K562 (cell line): ENCODE data around the gene PROK2. TPM values are rescaled to one million over a fixed set of nuclear protein-coding genes. Genes with fewer than 3 reads are reported as not detected.

ENCODE experiments used
- ATAC-seq: fragments of 200-7000 bp; cut with Tn5 transposase; 3 replicates; pipeline ENCODE4 v1.9.1; 2020; ENCODE audit warnings: moderate library complexity
- BruUV-seq: library from RNA; stranded (reverse); fragments of 400-500 nt; replicated peaks from 2 replicates; lab custom pipeline; 2021; lab: Mats Ljungman, UMichigan
- CTCF ChIA-PET: fragments of 300-600 bp; formaldehyde crosslinking; extraction: SDS; loops from one replicate; lab custom pipeline; 2021; ENCODE audit warnings: low intra/inter-chr PET ratio; lab: Yijun Ruan, JAX
- POLR2A ChIA-PET: fragments of 300-600, 350-650 bp; sonication (Branson Sonifier 250); formaldehyde crosslinking; extraction: SDS; loops from one replicate; lab custom pipeline; 2021; ENCODE audit warnings: antibody characterized with exemption, inconsistent platforms; lab: Yijun Ruan, JAX
- DNase-seq, 4 experiments: peaks; one replicate each; pipeline versions ENCODE4 v3.0.0 to v3.0.0-alpha.2; 2011 to 2018; ENCODE audit warnings: low spot score in 3 of 4, mixed read lengths in 3 of 4; ENCODE audit errors: extremely low read depth in 1 of 4
- FAIRE-seq: peaks from 2 replicates; lab custom pipeline; 2011; peaks lifted over from hg19 to GRCh38; lab: Jason Lieb, UNC
- H2AFZ ChIP-seq: 2 replicates; pipeline ENCODE4 v1.6.0; 2011; ENCODE audit warnings: low read depth, low read length, control low read depth, inconsistent platforms
- H3K27ac ChIP-seq: fragments of 200-600 bp; 3 replicates; pipeline ENCODE4 v1.8.0; 2011; ENCODE audit warnings: low read depth, mild to moderate bottlenecking, control low read depth, inconsistent platforms, low read length, moderate library complexity, mixed read lengths; ENCODE audit errors: extremely low read depth
- H3K27me3 ChIP-seq, 2 experiments: fragments of 300-600 bp in 1 of 2; 2 replicates in 1 of 2; 3 replicates in 1 of 2; pipeline versions ENCODE4 v1.6.0 to v1.8.0; 2011; ENCODE audit warnings: inconsistent platforms in 2 of 2, low read length in 2 of 2, mild to moderate bottlenecking in 1 of 2, mixed read lengths in 1 of 2, moderate library complexity in 1 of 2; ENCODE audit not compliant: control insufficient read depth in 2 of 2, insufficient read depth in 2 of 2
- H3K36me3 ChIP-seq: fragments of 300-600 bp; 3 replicates; pipeline ENCODE4 v1.8.0; 2011; ENCODE audit warnings: mild to moderate bottlenecking, low read length, inconsistent platforms; ENCODE audit not compliant: control insufficient read depth, insufficient read depth
- H3K4me1 ChIP-seq, 2 experiments: fragments of 200-600 bp in 1 of 2; replicated peaks in 1 of 2; 2 replicates in 1 of 2; 3 replicates in 1 of 2; pipeline versions ENCODE4 v1.5.1 to v1.8.0; 2011; ENCODE audit warnings: inconsistent platforms in 2 of 2, low read length in 2 of 2, mild to moderate bottlenecking in 1 of 2, mixed read lengths in 1 of 2, moderate library complexity in 1 of 2; ENCODE audit not compliant: control insufficient read depth in 2 of 2, insufficient read depth in 2 of 2
- H3K4me2 ChIP-seq: 2 replicates; pipeline ENCODE4 v1.6.1; 2011; ENCODE audit warnings: low read length, control low read depth, inconsistent platforms, mixed read lengths; ENCODE audit not compliant: insufficient read depth
- H3K4me3 ChIP-seq: fragments of 200-600 bp; sonication (generic), shearing (Covaris generic); 2 replicates; pipeline ENCODE4 v1.5.1; 2016; ENCODE audit warnings: control low read depth, inconsistent platforms
- H3K79me2 ChIP-seq: fragments of 200-600 bp; 3 replicates; pipeline ENCODE4 v1.8.0; 2011; ENCODE audit warnings: low read length, inconsistent platforms; ENCODE audit not compliant: control insufficient read depth, insufficient read depth
- H3K9ac ChIP-seq, 2 experiments: 2 replicates each; pipeline versions ENCODE4 v1.6.0 to v1.6.1; 2011; ENCODE audit warnings: low read depth in 2 of 2, low read length in 2 of 2, control low read depth in 1 of 2, inconsistent platforms in 1 of 2, mild to moderate bottlenecking in 1 of 2, mixed read lengths in 1 of 2; ENCODE audit not compliant: insufficient read depth in 1 of 2
- H3K9me1 ChIP-seq: one replicate; pipeline ENCODE4 v1.6.0; 2011; ENCODE audit warnings: inconsistent platforms, mild to moderate bottlenecking, low read length, moderate library complexity; ENCODE audit not compliant: control insufficient read depth, insufficient read depth
- H3K9me3 ChIP-seq: replicated peaks from 2 replicates; pipeline ENCODE4 v1.5.1; 2011; ENCODE audit warnings: low read depth, low read length, inconsistent platforms; ENCODE audit not compliant: control insufficient read depth, insufficient read depth
- H4K20me1 ChIP-seq: replicated peaks from 2 replicates; pipeline ENCODE4 v1.6.1; 2011; ENCODE audit warnings: low read length, inconsistent platforms, mixed read lengths; ENCODE audit not compliant: control insufficient read depth, insufficient read depth
- AFF4 ChIP-seq: sonication (generic); formaldehyde crosslinking; IDR thresholded peaks from 2 replicates; pipeline ENCODE4 v1.8.0; 2023; ENCODE audit warnings: mild to moderate bottlenecking, missing genetic modification reagents
- RBM17 ChIP-seq: fragments of 200-400 bp; formaldehyde crosslinking; IDR thresholded peaks from 2 replicates; pipeline ENCODE4 v1.6.1; 2017; ENCODE audit warnings: low read depth, mild to moderate bottlenecking, low read length, borderline replicate concordance
- RFX1 ChIP-seq: fragments of 450-650 bp; IDR thresholded peaks from 2 replicates; pipeline ENCODE4 v1.6.1; 2016; ENCODE audit warnings: mild to moderate bottlenecking, moderate library complexity
- WGBS: fragments of 100-300 bp; shearing (Covaris generic); methylation state at CpG from one replicate; pipeline ENCODE4 v1.1.6; 2016; ENCODE audit warnings: low coverage, mixed read lengths; ENCODE audit not compliant: insufficient coverage; ENCODE audit errors: missing lambda C conversion rate; 5-methylcytosine and 5-hydroxymethylcytosine counted together
- in situ Hi-C: fragments of 300-500 bp; cut with MboI; formaldehyde crosslinking; loops from 4 replicates; pipeline ENCODE4 v1.15.0; 2018; ENCODE audit warnings: inconsistent platforms, mixed read lengths
- intact Hi-C: fragments of 100-400 bp; cut with micrococcal nuclease; formaldehyde crosslinking; loops from 2 replicates; pipeline ENCODE4 v1.14.2; 2022
- polyA plus RNA-seq, 8 experiments: library from polyadenylated mRNA; depleted of rRNA in 4 of 8; stranded (reverse) in 5 of 8; unstranded in 3 of 8; fragments of >200 nt; fragmentation: Nextera tagmentation in 2 of 8; fragmentation: Illumina TruSeq in 1 of 8; extraction: Ambion mirVana in 2 of 8; extraction: Trizol in 1 of 8; gene quantifications; 2 replicates each; pipeline versions ENCODE4 v1.2.1 to v1.2.3, GENCODE V29; 2011 to 2014; ENCODE audit warnings: inconsistent platforms in 1 of 8, missing spikeins in 1 of 8
- total RNA-seq, 7 experiments: library from RNA; depleted of rRNA in 6 of 7; stranded (reverse); fragments of >200 nt in 6 of 7; fragmentation: Illumina TruSeq in 2 of 7; extraction: Trizol in 2 of 7; gene quantifications; 2 replicates each; pipeline versions ENCODE4 v1.2.1 to v1.2.3, GENCODE V29; 2011 to 2021; ENCODE audit warnings: low replicate concordance in 1 of 7

PROK2 gene
- total and polyA plus RNA-seq, 9 of the 15 experiments (the other 6 are each of a cell fraction or from before 2014, with no cell fraction given), result 0.07 to 0.13 TPM; not detected in 7

DNA sequence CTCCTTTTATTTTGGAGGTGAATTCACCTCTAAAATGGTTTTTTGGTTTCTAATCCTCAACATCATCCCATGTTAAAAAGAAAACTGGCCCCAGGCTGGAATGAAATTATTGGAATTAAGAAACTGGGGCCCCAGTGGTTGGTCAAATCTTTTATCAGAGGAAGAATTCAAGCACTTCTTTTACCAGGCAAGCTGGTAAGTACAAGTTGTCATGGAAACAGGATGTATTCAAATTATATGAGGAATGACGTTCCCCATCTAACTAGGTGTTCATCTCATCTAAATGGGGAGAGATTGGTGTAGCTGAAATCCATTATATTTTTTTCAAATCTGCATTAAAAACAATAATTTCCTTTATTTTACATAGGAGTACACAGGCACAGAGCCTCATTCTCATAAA, 50.1 kb downstream of the PROK2 start:
- H3K4me1 ChIP-seq, result no peaks in the 10 kb centered on the region
- no peak overlapping the region for H2AFZ ChIP-seq
- H3K36me3 ChIP-seq, result no peaks in the 10 kb centered on the region
- in situ Hi-C loops (loop anchor here (5.0 to 10.0 kb wide), 2 partner anchors 117 to 530 kb away; no protein-coding TSS in a partner anchor), intact Hi-C loops (no loop called here)
- WGBS, result 0% methylated on average over 1 of the region's 1 CpG
- H3K27ac ChIP-seq, result no peak overlapping the region
- no peak overlapping the region for H3K9ac ChIP-seq
- H3K27me3 ChIP-seq, result no peaks in the 10 kb centered on the region
- no peak overlapping the region for H3K4me3 ChIP-seq
- no peaks in the 10 kb centered on the region for H3K9me3 ChIP-seq
- no peaks in the 10 kb centered on the region for H4K20me1 ChIP-seq
- ATAC-seq, result no peak
- DNase-seq, result no peak
- H3K4me2 ChIP-seq, result no peak overlapping the region
- BruUV-seq, result no TSS peak
- CTCF ChIA-PET, result no interaction called here
- POLR2A ChIA-PET, result no interaction called here
- FAIRE-seq, result no peak
- TF ChIP-seq RBM17, result no peak
- TF ChIP-seq AFF4 (CRISPR knock-in tag), result no peak
- TF ChIP-seq RFX1, result peak; percentile 38
- no peaks in the 10 kb centered on the region for H3K9me1 ChIP-seq
- no peaks in the 10 kb centered on the region for H3K79me2 ChIP-seq
